Activated naive CD8-positive, alpha-beta T cell treated with anti-CD3 and anti-CD28 coated beads, Interleukin-2, amount 10 ng/mL, durations not matched to agents 7 days and 5 days (primary cell): ENCODE data around the gene KCTD14. TPM values are rescaled to one million over a fixed set of nuclear protein-coding genes. Genes with fewer than 3 reads are reported as not detected.

Source experiments
- ATAC-seq: fragments of 150-1000 bp; cut with Tn5 transposase; one replicate; pipeline ENCODE4 v1.10.0; 2021; ENCODE audit warnings: low read depth, moderate library complexity
- POLR2A ChIA-PET: fragments of 350-600 bp; sonication (Branson Sonifier 250); formaldehyde crosslinking; loops from one replicate; lab custom pipeline; 2021; ENCODE audit warnings: antibody characterized with exemption; lab: Charles Lee
- DNase-seq: peaks from one replicate; pipeline ENCODE4 v3.0.0; 2021
- H3K27ac Mint-ChIP-seq: one replicate; pipeline ENCODE4 v1.8.0; 2022; ENCODE audit warnings: mild to moderate bottlenecking, mixed read lengths
- H3K27me3 Mint-ChIP-seq: one replicate; pipeline ENCODE4 v1.8.0; 2022; ENCODE audit warnings: mild to moderate bottlenecking, moderate library complexity, mixed read lengths
- H3K36me3 Mint-ChIP-seq: one replicate; pipeline ENCODE4 v1.8.0; 2021; ENCODE audit warnings: mild to moderate bottlenecking, mixed read lengths
- H3K4me1 Mint-ChIP-seq: one replicate; pipeline ENCODE4 v1.8.0; 2021; ENCODE audit warnings: mixed read lengths
- H3K4me3 Mint-ChIP-seq: one replicate; pipeline ENCODE4 v1.8.0; 2022; ENCODE audit warnings: mild to moderate bottlenecking, moderate library complexity, mixed read lengths
- H3K9me3 Mint-ChIP-seq: one replicate; pipeline ENCODE4 v1.8.0; 2021; ENCODE audit warnings: mixed read lengths
- total RNA-seq, 2 experiments: library from RNA; stranded (reverse); gene quantifications; one replicate each; pipeline ENCODE4 v1.2.3, GENCODE V29; 2021

Gene KCTD14
- total RNA-seq, 2 experiments from 2014 or later = 0.22 TPM; not detected in 1

- DNase-seq (no peak), ATAC-seq (no peak)
- Mint-ChIP-seq H3K9me3 (peaks cover 3% of the 10 kb centered on the region), H3K4me1 (peaks cover 12% of the 10 kb centered on the region), H3K27me3 (peaks cover 3% of the 10 kb centered on the region), H3K4me3 (no peak overlapping the region), H3K36me3 (peaks cover 2% of the 10 kb centered on the region), H3K27ac (no peak overlapping the region)
- POLR2A ChIA-PET = no interaction called here
Measured at GRCh38 chr11:78040691-78041379, 17.8 kb upstream of the KCTD14 start.

GRCh38 chr11:78039919-78040671 lies 17.0 kb upstream of the KCTD14 start:
- Mint-ChIP-seq H3K9me3 (peaks cover 3% of the 10 kb centered on the region), H3K4me3 (peak overlapping the region; percentile 68), H3K27ac (peak overlapping the region; percentile 78), H3K4me1 (peaks cover 10% of the 10 kb centered on the region), H3K36me3 (peaks cover 2% of the 10 kb centered on the region), H3K27me3 (peaks cover 3% of the 10 kb centered on the region)
- ATAC-seq = peak; percentile 54
- DNase-seq = peak; percentile 39
- POLR2A ChIA-PET = no interaction called here

DNA sequence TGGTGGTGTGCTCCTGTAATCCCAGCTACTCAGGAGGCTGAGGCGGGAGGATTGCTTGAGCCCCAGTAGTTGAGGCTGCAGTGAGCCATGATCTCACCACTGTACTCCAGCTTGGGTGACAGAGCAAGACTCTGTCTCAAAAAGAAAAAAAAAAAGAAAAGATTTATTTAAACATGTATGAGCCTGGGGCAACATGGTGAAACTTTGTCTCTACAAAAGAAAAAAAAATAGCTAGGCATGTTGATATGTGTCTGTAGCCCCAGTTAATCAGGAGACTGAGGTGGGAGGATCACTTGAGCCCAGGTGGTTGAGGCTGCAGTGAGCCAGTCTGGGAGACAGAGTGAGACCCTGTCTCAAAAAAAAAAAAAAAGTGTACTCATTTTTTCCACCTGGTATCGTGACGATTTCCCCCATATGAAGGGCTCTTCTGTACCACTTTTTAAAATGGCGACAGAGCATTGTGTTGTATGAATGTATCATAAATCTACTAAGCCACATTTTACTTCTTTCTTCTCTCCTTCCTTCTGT lies 16.4 kb upstream of the KCTD14 start:
- POLR2A ChIA-PET = no interaction called here
- Mint-ChIP-seq H3K27ac (peak overlapping the region; percentile 78), H3K4me1 (peaks cover 10% of the 10 kb centered on the region), H3K4me3 (peak overlapping the region; percentile 68), H3K9me3 (peaks cover 3% of the 10 kb centered on the region), H3K36me3 (peaks cover 2% of the 10 kb centered on the region), H3K27me3 (peaks cover 3% of the 10 kb centered on the region)
- peak; percentile 17 for ATAC-seq
- no peak for DNase-seq

- ATAC-seq (no peak), DNase-seq (no peak)
- peaks cover 11% of the 10 kb centered on the region for H3K4me1 Mint-ChIP-seq
- peaks cover 3% of the 10 kb centered on the region for H3K9me3 Mint-ChIP-seq
- peaks cover 2% of the 10 kb centered on the region for H3K36me3 Mint-ChIP-seq
- no peak overlapping the region for H3K4me3 Mint-ChIP-seq
- peaks cover 3% of the 10 kb centered on the region for H3K27me3 Mint-ChIP-seq
- peak overlapping the region; percentile 42 for H3K27ac Mint-ChIP-seq
- POLR2A ChIA-PET = no interaction called here
Measured at GRCh38 chr11:78038697-78039313, 15.7 kb upstream of the KCTD14 start.

DNA sequence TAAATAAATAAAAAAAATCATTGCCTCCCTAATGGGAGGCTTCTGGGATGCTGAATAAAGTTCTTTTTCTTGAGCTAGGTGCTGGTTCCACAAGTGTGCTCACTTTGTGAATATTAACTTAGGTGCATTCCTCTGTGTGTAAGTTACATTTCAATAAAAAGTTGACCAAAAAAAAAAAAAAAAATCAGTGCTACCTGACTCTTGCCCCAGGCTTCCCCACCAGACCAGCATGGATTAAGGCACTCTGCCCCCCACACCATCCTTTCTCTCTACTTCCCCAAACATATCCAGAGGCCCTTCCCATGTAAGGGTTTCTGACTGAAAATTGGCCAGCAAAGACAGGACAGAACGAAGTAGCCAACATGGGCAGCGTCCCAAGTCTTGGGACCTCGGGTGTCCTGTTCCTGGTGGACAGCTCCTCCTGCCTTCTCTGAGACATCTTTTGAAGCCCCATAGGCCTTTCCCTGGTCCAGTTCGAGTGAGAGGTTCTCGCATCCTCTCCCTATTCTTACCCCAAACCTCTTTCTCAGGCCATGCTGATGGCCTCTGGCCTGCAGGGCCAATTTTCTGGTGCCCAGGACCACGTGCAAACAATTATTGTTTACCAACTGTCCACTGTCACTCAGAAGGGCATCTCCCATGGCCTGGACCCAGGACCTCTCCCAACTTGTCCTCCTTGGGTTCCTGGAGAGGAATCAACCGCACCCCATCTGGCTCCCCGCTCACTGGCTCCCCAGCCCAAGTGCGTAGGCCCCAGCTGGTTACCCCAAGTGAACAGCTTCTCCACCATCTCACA lies 14.9 kb upstream of the KCTD14 start:
- H3K36me3 Mint-ChIP-seq = peaks cover 2% of the 10 kb centered on the region
- ATAC-seq (no peak), DNase-seq (no peak)
- H3K9me3 Mint-ChIP-seq = peaks cover 3% of the 10 kb centered on the region
- peaks cover 3% of the 10 kb centered on the region for H3K27me3 Mint-ChIP-seq
- H3K4me1 Mint-ChIP-seq = peaks cover 11% of the 10 kb centered on the region
- POLR2A ChIA-PET = no interaction called here
- H3K4me3 Mint-ChIP-seq = no peak overlapping the region
- H3K27ac Mint-ChIP-seq = no peak overlapping the region

- ATAC-seq = no peak
- H3K27me3 Mint-ChIP-seq = peaks cover 8% of the 10 kb centered on the region
- H3K27ac Mint-ChIP-seq = no peak overlapping the region
- peaks cover 2% of the 10 kb centered on the region for H3K36me3 Mint-ChIP-seq
- DNase-seq = no peak
- peaks cover 11% of the 10 kb centered on the region for H3K4me1 Mint-ChIP-seq
- no peak overlapping the region for H3K4me3 Mint-ChIP-seq
- peaks cover 3% of the 10 kb centered on the region for H3K9me3 Mint-ChIP-seq
- POLR2A ChIA-PET = no interaction called here
Measured at GRCh38 chr11:78037056-78037455, 14.0 kb upstream of the KCTD14 start.

DNA sequence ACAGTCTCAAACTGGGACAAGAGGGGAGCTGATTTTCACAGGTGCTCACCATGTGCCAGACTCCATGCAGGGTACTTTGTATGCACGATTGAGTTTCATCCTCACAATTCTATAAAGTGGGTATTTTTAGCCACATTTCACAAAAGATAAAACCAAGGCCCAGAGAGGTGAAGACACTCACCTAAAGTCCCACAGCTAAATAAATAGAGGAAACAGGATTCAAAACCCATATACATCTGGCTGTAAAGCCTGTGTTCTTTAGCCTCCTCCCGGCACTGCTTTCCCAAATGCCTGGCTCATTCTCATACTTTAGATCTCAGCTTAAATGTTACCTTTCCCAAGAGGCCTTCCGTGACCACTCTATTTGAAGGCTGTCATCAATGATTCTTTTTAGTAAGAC lies 13.2 kb upstream of the KCTD14 start:
- no peaks in the 10 kb centered on the region for H3K36me3 Mint-ChIP-seq

GRCh38 chr11:78034623-78035022 lies 11.5 kb upstream of the KCTD14 start:
- Mint-ChIP-seq H3K36me3 (no peaks in the 10 kb centered on the region), H3K4me3 (no peak overlapping the region), H3K4me1 (peaks cover 3% of the 10 kb centered on the region), H3K27me3 (peaks cover 5% of the 10 kb centered on the region), H3K9me3 (no peaks in the 10 kb centered on the region), H3K27ac (no peak overlapping the region)
- no peak for ATAC-seq
- DNase-seq = no peak
- POLR2A ChIA-PET = no interaction called here

More for the DNA sequence above, 13.2 kb upstream of the KCTD14 start:
- DNase-seq (no peak), ATAC-seq (no peak)
- Mint-ChIP-seq H3K4me3 (no peak overlapping the region), H3K4me1 (peaks cover 11% of the 10 kb centered on the region), H3K27me3 (peaks cover 5% of the 10 kb centered on the region), H3K27ac (no peak overlapping the region), H3K9me3 (no peaks in the 10 kb centered on the region)
- POLR2A ChIA-PET = no interaction called here

DNA sequence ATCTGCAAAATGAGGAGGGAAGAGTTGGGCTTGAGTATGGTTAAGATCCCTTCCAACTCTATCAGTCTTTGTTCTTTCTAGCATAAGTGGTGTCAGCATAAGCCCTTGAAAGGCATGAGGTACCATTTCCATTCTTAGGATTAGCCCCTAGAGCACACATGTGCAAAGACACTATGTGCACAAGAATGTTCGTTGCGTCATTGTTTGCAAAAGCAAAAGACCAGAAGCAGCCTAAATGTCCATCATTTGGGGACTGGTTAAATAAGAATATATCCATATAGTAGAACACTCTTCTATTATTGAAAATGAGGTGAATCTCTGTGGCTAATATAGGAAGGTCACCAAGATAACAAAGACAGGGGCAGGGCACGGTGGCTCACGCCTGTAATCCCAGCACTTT lies 10.0 kb upstream of the KCTD14 start:
- DNase-seq (no peak), ATAC-seq (no peak)
- Mint-ChIP-seq H3K9me3 (no peaks in the 10 kb centered on the region), H3K36me3 (no peaks in the 10 kb centered on the region), H3K27me3 (peaks cover 8% of the 10 kb centered on the region), H3K4me3 (no peak overlapping the region), H3K27ac (no peak overlapping the region), H3K4me1 (peaks cover 1% of the 10 kb centered on the region)
- POLR2A ChIA-PET = no interaction called here

GRCh38 chr11:78032090-78032489 lies 9.0 kb upstream of the KCTD14 start:
- Mint-ChIP-seq H3K27me3 (peaks cover 8% of the 10 kb centered on the region), H3K27ac (no peak overlapping the region), H3K4me1 (peaks cover 1% of the 10 kb centered on the region), H3K4me3 (no peak overlapping the region), H3K36me3 (no peaks in the 10 kb centered on the region), H3K9me3 (peaks cover 3% of the 10 kb centered on the region)
- no peak for ATAC-seq
- DNase-seq = no peak
- POLR2A ChIA-PET = interaction anchor here (0.6 kb wide), 1 partner anchor 250 kb away, joined by 3 read pairs; no protein-coding TSS in a partner anchor

- H3K27ac Mint-ChIP-seq = no peak overlapping the region
- ATAC-seq (no peak), DNase-seq (no peak)
- peaks cover 1% of the 10 kb centered on the region for H3K4me1 Mint-ChIP-seq
- H3K9me3 Mint-ChIP-seq = peaks cover 3% of the 10 kb centered on the region
- H3K27me3 Mint-ChIP-seq = peaks cover 8% of the 10 kb centered on the region
- no peaks in the 10 kb centered on the region for H3K36me3 Mint-ChIP-seq
- H3K4me3 Mint-ChIP-seq = no peak overlapping the region
- POLR2A ChIA-PET = interaction anchor here (0.7 kb wide), 1 partner anchor 885 kb away, joined by 3 read pairs; no protein-coding TSS in a partner anchor
Measured at GRCh38 chr11:78031629-78032028, 8.6 kb upstream of the KCTD14 start.

- no peak overlapping the region for H3K4me3 Mint-ChIP-seq
- POLR2A ChIA-PET = interaction anchor here (0.7 kb wide), 1 partner anchor 884 kb away, joined by 3 read pairs; no protein-coding TSS in a partner anchor
- ATAC-seq (no peak), DNase-seq (no peak)
- peaks cover 8% of the 10 kb centered on the region for H3K27me3 Mint-ChIP-seq
- H3K4me1 Mint-ChIP-seq = peaks cover 1% of the 10 kb centered on the region
- H3K36me3 Mint-ChIP-seq = no peaks in the 10 kb centered on the region
- H3K9me3 Mint-ChIP-seq = peaks cover 3% of the 10 kb centered on the region
- no peak overlapping the region for H3K27ac Mint-ChIP-seq
Measured at GRCh38 chr11:78030429-78031325, 7.6 kb upstream of the KCTD14 start.
